IMR-90 (cell line): ENCODE results near the gene KMT2A. TPM values are rescaled to one million over a fixed set of nuclear protein-coding genes. Genes with fewer than 3 reads are reported as not detected.

Experiments used
- ATAC-seq: fragments of 200-7000 bp; cut with Tn5 transposase; 2 replicates; pipeline ENCODE4 v1.9.1; 2020; ENCODE audit warnings: low read depth, mild to moderate bottlenecking, moderate library complexity
- BruUV-seq: library from RNA; stranded (reverse); fragments of 400-500 nt; replicated peaks from 2 replicates; lab custom pipeline; 2021; lab: Mats Ljungman, UMichigan
- CTCF ChIA-PET: fragments of 300-600 bp; formaldehyde crosslinking; extraction: SDS; loops from one replicate; lab custom pipeline; 2021; ENCODE audit warnings: antibody characterized with exemption; lab: Yijun Ruan, JAX
- POLR2A ChIA-PET: fragments of 300-600 bp; sonication (Branson Sonifier 250); formaldehyde crosslinking; loops from one replicate; lab custom pipeline; 2022; ENCODE audit warnings: antibody characterized with exemption; ENCODE audit not compliant: unreplicated experiment; lab: Charles Lee
- DNase-seq: peaks from one replicate; pipeline ENCODE4 v3.0.0; 2013
- H2AFZ ChIP-seq: replicated peaks from 2 replicates; pipeline ENCODE3; 2013; ENCODE audit warnings: low read length, mild to moderate bottlenecking; ENCODE audit not compliant: poor library complexity
- H2AK5ac ChIP-seq: 2 replicates; pipeline ENCODE4 v1.6.1; 2013; ENCODE audit warnings: low read depth, low read length, inconsistent platforms
- H2AK9ac ChIP-seq: replicated peaks from 2 replicates; pipeline ENCODE3; 2013; ENCODE audit warnings: mild to moderate bottlenecking, low read depth, low read length, moderate library complexity; ENCODE audit not compliant: poor library complexity
- H2BK120ac ChIP-seq: 2 replicates; pipeline ENCODE4 v1.6.1; 2013; ENCODE audit warnings: low read depth, low read length, inconsistent platforms
- H2BK15ac ChIP-seq: 3 replicates; pipeline ENCODE4 v1.6.1; 2013; ENCODE audit warnings: low read depth, low read length, inconsistent platforms
- H2BK20ac ChIP-seq: 2 replicates; pipeline ENCODE4 v1.6.1; 2013; ENCODE audit warnings: low read depth, mild to moderate bottlenecking, inconsistent platforms, low read length, moderate library complexity
- H2BK5ac ChIP-seq: 2 replicates; pipeline ENCODE4 v1.6.1; 2013; ENCODE audit warnings: mild to moderate bottlenecking, low read depth, low read length, inconsistent platforms; ENCODE audit not compliant: poor library complexity, severe bottlenecking
- H3K14ac ChIP-seq: replicated peaks from 2 replicates; pipeline ENCODE4 v1.6.1; 2013; ENCODE audit warnings: low read depth, low read length, inconsistent platforms
- H3K18ac ChIP-seq: 2 replicates; pipeline ENCODE4 v1.6.1; 2013; ENCODE audit warnings: low read depth, low read length, control low read depth
- H3K23ac ChIP-seq: 2 replicates; pipeline ENCODE4 v1.6.1; 2013; ENCODE audit warnings: low read depth, low read length, inconsistent platforms
- H3K27ac ChIP-seq: 2 replicates; pipeline ENCODE4 v1.5.1; 2013; ENCODE audit warnings: mild to moderate bottlenecking, control low read depth, low read length; ENCODE audit not compliant: insufficient read depth
- H3K27me3 ChIP-seq: 2 replicates; pipeline ENCODE4 v1.6.1; 2013; ENCODE audit warnings: low read length; ENCODE audit not compliant: control insufficient read depth, insufficient read depth
- H3K36me3 ChIP-seq: 2 replicates; pipeline ENCODE4 v1.6.1; 2013; ENCODE audit warnings: low read length, mixed read lengths; ENCODE audit not compliant: control insufficient read depth, insufficient read depth
- H3K4ac ChIP-seq: 2 replicates; pipeline ENCODE4 v1.6.1; 2013; ENCODE audit warnings: low read depth, low read length, inconsistent platforms
- H3K4me1 ChIP-seq: 2 replicates; pipeline ENCODE4 v1.6.1; 2013; ENCODE audit warnings: low read length, mixed read lengths; ENCODE audit not compliant: control insufficient read depth, insufficient read depth
- H3K4me2 ChIP-seq: 2 replicates; pipeline ENCODE4 v1.6.1; 2013; ENCODE audit warnings: low read depth, mild to moderate bottlenecking, control low read depth, low read length, moderate library complexity
- H3K4me3 ChIP-seq: 2 replicates; pipeline ENCODE4 v1.5.1; 2013; ENCODE audit warnings: low read depth, mild to moderate bottlenecking, control low read depth, low read length, moderate library complexity; ENCODE audit not compliant: insufficient read depth
- H3K56ac ChIP-seq: 2 replicates; pipeline ENCODE4 v1.6.1; 2013; ENCODE audit warnings: low read length, inconsistent platforms; ENCODE audit not compliant: insufficient read depth; ENCODE audit errors: extremely low read depth
- H3K79me1 ChIP-seq, 2 experiments: 2 replicates each; pipeline ENCODE4 v1.6.1; 2013; ENCODE audit warnings: low read length in 2 of 2, inconsistent platforms in 1 of 2, low read depth in 1 of 2
- H3K9ac ChIP-seq: 2 replicates; pipeline ENCODE4 v1.6.1; 2013; ENCODE audit warnings: low read depth, low read length, control low read depth
- H3K9me1 ChIP-seq: 2 replicates; pipeline ENCODE4 v1.6.1; 2013; ENCODE audit warnings: low read length, inconsistent platforms; ENCODE audit not compliant: insufficient read depth
- H3K9me3 ChIP-seq: 2 replicates; pipeline ENCODE4 v1.6.1; 2013; ENCODE audit warnings: low read length; ENCODE audit not compliant: control insufficient read depth, insufficient read depth
- H4K20me1 ChIP-seq: 2 replicates; pipeline ENCODE4 v1.6.1; 2013; ENCODE audit warnings: low read length, inconsistent platforms; ENCODE audit not compliant: insufficient read depth
- H4K5ac ChIP-seq: 2 replicates; pipeline ENCODE4 v1.6.1; 2013; ENCODE audit warnings: mild to moderate bottlenecking, low read depth, low read length, control low read depth
- H4K8ac ChIP-seq, 2 experiments: 2 replicates each; pipeline ENCODE4 v1.6.1; 2013; ENCODE audit warnings: low read depth in 2 of 2, low read length in 2 of 2, control low read depth in 1 of 2, inconsistent platforms in 1 of 2
- H4K91ac ChIP-seq: 2 replicates; pipeline ENCODE4 v1.6.1; 2013; ENCODE audit warnings: low read depth, low read length, inconsistent platforms; ENCODE audit not compliant: insufficient read depth
- CHD1 ChIP-seq: IDR thresholded peaks from 2 replicates; pipeline ENCODE4 v1.6.1; 2012; ENCODE audit warnings: low read depth, low read length, improper control_type of control experiment
- RCOR1 ChIP-seq: IDR thresholded peaks from 2 replicates; pipeline ENCODE4 v1.6.1; 2012; ENCODE audit warnings: mild to moderate bottlenecking, low read length, improper control_type of control experiment; ENCODE audit not compliant: insufficient replicate concordance
- WGBS, 2 experiments: methylation state at CpG; one replicate each; pipeline versions ENCODE4 v1.1.5 to v1.1.7; 2013; ENCODE audit warnings: missing lambda C conversion rate in 2 of 2; ENCODE audit not compliant: insufficient read length in 1 of 2; ENCODE audit errors: extremely low coverage in 2 of 2; 5-methylcytosine and 5-hydroxymethylcytosine counted together
- dilution Hi-C: fragments of 300-500 bp; cut with HindIII; formaldehyde crosslinking; loops from one replicate; pipeline ENCODE4 v1.14.3; 2018; ENCODE audit warnings: low sequenced_read_pairs; ENCODE audit not compliant: unreplicated experiment
- in situ Hi-C: fragments of 300-500 bp; cut with MboI; formaldehyde crosslinking; loops from 3 replicates; pipeline ENCODE4 v1.14.3; 2019; ENCODE audit warnings: low sequenced_read_pairs, inconsistent platforms, mixed read lengths
- intact Hi-C: fragments of 100-400 bp; cut with micrococcal nuclease; formaldehyde crosslinking; loops from 2 replicates; pipeline ENCODE4 v1.10.0; 2022
- polyA plus RNA-seq, 3 experiments: library from polyadenylated mRNA; depleted of rRNA; stranded (reverse); fragments of >200 nt; gene quantifications; 2 replicates each; pipeline ENCODE4 v1.2.3, GENCODE V29; 2012; ENCODE audit warnings: low replicate concordance in 1 of 3
- total RNA-seq: library from RNA; depleted of rRNA; stranded (reverse); fragments of >200 nt; gene quantifications from 2 replicates; pipeline ENCODE4 v1.2.3, GENCODE V29; 2012
- TF ChIP-seq, protein P1 (sequence below): conservative IDR thresholded peaks from 2 replicates; pipeline ENCODE4 v1.5.1; 2012; ENCODE audit warnings: mild to moderate bottlenecking, low read depth, low read length, improper control_type of control experiment

Gene KMT2A
- total and polyA plus RNA-seq, 2 of the 4 experiments (the other 2 are of a cell fraction) = 18.2 to 21.1 TPM

DNA sequence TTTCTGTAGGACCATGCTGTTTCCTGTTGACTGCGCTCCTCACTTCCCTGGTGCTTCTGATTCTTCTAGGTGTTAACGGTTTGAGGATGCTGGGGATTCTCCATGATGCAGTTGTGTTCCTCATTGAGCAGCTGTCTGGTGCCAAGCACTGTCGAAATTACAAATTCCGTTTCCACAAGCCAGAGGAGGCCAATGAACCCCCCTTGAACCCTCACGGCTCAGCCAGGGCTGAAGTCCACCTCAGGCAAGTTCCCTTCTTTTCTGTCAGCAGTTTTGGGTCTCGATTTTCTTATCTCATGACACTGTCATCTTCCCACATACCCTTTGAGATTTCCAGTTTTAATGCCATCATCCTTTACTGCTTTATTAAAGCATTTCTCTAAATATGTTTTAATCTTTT, 83.3 kb downstream of the KMT2A start:
- Histone ChIP-seq H2BK15ac (no peak overlapping the region), H2AFZ (no peak overlapping the region), H2BK120ac (no peak overlapping the region), H3K56ac (no peak overlapping the region), H3K9ac (no peak overlapping the region), H3K4me1 (no peaks in the 10 kb centered on the region), H3K4me2 (no peak overlapping the region), H3K27ac (no peak overlapping the region), H4K20me1 (peaks cover 7% of the 10 kb centered on the region; the same call in 1 of the 2 replicates), H3K18ac (no peak overlapping the region), H3K9me1 (no peaks in the 10 kb centered on the region), H2AK5ac (no peak overlapping the region), H3K9me3 (no peaks in the 10 kb centered on the region), H3K27me3 (no peaks in the 10 kb centered on the region), H2AK9ac (no peak overlapping the region), H4K8ac (no peak overlapping the region), H3K4ac (no peak overlapping the region), H3K79me1 (no peaks in the 10 kb centered on the region; a peak in 2 of 4 replicates), H3K23ac (no peak overlapping the region), H2BK5ac (no peak overlapping the region), H3K14ac (no peak overlapping the region), H3K4me3 (no peak overlapping the region), H3K36me3 (peaks cover 58% of the 10 kb centered on the region), H2BK20ac (no peak overlapping the region), H4K91ac (no peak overlapping the region), H4K5ac (no peak overlapping the region)
- in situ Hi-C loops (no loop called here), dilution Hi-C loops (no loop called here), intact Hi-C loops (no loop called here)
- CTCF ChIA-PET = no interaction called here
- POLR2A ChIA-PET = no interaction called here
- DNase-seq (no peak), ATAC-seq (no peak)
- WGBS, 2 experiments = 86% methylated on average over 6 of the region's 6 CpGs; no CpG with 5 or more reads in 1 of the 2 experiments
- BruUV-seq = no TSS peak
- TF ChIP-seq CHD1 = no peak
- TF ChIP-seq, protein P1, sequence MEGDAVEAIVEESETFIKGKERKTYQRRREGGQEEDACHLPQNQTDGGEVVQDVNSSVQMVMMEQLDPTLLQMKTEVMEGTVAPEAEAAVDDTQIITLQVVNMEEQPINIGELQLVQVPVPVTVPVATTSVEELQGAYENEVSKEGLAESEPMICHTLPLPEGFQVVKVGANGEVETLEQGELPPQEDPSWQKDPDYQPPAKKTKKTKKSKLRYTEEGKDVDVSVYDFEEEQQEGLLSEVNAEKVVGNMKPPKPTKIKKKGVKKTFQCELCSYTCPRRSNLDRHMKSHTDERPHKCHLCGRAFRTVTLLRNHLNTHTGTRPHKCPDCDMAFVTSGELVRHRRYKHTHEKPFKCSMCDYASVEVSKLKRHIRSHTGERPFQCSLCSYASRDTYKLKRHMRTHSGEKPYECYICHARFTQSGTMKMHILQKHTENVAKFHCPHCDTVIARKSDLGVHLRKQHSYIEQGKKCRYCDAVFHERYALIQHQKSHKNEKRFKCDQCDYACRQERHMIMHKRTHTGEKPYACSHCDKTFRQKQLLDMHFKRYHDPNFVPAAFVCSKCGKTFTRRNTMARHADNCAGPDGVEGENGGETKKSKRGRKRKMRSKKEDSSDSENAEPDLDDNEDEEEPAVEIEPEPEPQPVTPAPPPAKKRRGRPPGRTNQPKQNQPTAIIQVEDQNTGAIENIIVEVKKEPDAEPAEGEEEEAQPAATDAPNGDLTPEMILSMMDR = no peak
- TF ChIP-seq RCOR1 = no peak
